GM19035 (cell line): ENCODE results near the gene P2RX6.
"Not testable (repeated sequence)": the region's sequence is repeated elsewhere in the genome, so short reads cannot be mapped to it uniquely, and the experiment has no call there.

ENCODE experiments used
- ATAC-seq: cut with Tn5 transposase; IDR thresholded peaks from one replicate; pipeline ENCODE4 v1.9.1; 2021; ENCODE audit not compliant: unreplicated experiment

Gene P2RX6

DNA sequence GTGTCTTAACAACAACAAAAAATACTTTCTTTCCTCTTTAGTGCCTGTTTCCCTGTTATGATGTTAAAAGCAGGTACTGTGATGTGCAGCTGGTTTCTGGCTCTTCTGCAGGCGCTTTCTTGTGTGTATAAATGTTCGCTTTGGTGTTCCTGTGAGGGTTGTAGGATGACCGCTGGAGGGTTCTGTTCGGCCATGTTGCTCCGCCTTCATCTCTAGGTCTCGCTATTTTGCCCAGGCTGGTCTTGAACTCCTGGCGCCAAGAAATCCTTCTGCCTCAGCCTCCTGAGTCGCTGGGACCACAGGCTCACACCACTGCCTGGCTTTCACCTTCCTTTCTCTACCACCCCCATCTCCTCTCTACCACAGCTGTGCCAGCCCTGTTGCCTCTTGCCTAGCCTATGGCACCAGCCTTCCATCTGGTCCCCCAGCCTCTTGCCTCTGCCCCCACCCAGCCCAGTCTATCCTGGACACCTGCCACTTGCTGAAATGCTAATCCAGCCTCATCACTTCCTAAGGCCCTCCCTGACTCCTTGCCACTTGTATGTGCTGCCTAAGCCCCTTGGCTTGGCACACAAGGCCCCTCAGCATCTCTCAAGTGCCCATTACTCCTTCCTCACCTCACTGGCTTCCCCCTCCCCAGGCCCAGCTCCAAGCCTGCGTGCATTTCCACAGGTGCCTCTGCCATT is 36.3 kb downstream of the P2RX6 start:
- ATAC-seq: no peak

DNA sequence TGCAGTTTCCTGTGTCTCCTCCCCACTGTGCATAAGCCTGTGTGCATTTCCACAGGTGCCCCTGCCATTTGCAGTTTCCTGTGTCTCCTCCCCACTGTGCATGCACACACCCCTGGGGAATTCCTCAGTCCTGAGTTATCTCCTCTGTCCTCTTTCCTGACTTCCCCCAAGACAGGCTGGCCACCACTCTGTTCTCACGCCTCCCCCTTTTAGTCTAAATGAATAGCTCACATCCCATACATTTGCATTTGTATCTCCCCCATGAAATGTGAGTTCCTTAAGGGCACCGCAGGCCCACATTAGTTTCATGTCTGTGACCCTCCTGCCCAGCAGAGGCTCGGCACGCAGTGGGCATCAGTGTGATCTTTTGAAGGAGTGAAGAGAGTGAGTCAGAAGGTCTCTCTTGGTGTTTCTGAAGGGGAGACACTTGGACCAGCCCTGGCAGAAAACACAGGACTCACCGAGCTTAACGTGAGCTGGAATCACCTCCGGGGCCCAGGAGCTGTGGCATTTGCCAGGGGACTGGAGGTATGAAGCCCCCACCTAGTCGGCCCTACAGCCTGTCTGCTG is 37.0 kb downstream of the P2RX6 start:
- ATAC-seq: no peak

DNA sequence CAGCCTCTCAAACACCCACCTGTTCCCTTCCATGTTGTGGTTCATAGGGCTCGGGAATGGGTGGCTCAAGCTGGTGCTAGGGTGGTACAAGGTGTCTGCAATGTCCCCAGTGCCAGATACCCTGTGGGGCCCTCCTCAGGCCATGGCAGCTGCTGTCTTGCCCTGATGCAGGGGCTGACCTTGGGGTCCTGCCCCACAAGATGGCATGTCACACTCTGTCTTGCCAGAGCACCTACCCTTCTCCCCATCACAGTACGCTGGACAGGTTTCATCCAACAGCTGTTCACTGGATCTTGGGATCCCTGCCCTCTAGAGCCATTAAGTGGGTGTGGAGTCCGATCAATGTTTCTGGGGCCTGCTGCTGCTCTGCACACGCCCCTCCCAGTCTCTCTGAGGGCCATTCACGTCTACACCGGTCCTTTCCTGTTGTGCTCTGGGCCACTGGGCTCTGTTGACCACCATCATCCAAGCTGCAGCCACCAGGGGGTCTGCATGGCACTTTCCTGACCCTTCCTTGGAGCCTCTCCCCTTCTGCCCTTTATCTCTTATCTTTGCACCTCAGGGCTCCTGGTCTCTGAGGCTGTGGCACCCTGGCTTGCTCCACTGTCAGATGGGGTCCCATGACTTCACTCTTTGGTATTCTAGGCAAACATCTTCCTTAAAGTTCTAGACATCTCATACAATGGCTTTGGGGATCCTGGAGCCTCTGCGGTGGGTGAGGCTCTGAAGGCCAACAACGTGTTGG is 37.9 kb downstream of the P2RX6 start:
- ATAC-seq: no peak

DNA sequence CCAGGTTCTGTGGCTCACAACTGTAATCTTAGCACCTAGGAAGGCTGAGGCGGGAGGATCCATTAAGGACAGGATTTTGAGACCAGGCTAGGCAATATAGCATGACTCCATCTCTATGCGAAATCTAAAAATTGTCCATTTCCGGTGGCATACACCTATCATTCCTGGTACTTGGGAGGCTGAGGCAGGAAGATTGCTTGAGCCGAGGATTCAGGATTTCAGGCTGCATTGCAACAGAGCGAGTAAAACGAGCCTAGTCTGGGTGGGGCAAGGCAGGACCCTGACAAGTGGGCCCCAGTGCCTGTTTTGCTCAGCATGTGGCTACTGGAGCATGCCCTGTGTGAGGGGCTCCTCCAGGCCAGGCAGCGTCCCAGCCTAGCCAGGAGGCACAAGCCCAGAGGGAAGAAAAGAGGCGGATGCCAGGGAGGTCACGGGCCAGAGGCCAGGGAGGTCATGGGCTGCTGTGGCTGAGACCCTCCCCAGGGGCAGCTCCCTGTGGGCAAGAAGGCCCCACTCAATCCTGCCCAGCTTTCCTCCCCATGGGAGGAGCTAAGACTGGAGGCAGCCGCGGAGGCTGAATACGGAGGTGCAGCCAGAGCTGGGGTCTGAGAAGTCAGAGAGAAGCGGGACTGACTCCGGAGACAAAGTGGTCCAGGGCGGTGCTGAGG is 39.2 kb downstream of the P2RX6 start:
- no peak for ATAC-seq

DNA sequence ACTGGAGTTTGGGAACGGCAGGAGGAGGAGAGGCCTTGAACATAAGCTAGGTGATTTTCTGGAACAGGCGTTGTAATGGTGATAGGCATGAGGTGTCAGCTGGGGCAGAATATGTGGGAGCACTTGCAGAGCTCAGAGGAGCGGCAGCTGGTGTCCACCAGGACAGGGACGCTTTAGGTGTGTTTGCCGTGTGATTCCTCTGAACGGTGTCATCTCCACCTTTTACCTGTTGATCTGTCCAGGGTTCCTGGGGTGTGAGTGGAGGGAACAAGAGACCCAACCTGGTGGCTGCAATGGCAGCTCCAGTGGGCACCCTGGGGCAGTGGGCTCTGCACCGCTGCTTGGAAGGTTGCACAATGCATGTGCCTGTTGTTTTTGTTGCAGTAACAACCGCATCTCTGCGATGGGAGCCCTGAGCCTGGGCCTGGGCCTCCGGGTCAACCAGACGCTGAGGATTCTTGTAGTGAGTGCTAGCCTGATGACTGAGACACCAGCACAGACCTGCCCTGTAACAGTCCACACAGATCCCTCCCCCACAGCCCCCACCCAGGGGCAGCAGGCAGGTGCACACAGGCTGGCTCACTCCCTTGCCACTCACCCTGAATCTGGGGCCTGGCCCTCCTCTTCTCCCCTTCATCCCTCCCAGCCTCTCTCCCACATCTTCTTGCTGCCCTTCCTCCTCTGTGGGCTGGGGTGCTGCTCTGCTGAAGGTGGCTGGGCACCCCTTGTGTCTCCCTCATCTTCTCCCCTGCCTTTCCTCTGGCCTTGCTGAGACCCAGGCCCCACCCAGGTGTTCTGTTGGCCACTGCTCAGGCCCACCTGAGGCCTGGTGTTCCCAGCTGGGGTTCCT is 40.0 kb downstream of the P2RX6 start:
- ATAC-seq: no peak

DNA sequence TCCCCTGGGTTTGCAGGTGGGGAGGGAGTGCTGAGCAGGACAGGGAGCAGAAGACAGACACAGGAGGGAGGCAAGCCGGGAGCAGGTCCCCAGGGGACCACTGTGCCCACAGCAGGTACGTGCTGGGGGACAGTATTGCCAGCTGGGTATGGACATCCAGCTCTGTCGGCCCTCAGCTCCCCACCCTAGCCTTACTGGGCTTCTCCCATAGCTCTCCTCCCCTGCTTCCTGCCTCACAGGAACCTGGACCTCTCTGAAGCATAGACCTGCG is 40.5 kb downstream of the P2RX6 start:
- no peak for ATAC-seq

DNA sequence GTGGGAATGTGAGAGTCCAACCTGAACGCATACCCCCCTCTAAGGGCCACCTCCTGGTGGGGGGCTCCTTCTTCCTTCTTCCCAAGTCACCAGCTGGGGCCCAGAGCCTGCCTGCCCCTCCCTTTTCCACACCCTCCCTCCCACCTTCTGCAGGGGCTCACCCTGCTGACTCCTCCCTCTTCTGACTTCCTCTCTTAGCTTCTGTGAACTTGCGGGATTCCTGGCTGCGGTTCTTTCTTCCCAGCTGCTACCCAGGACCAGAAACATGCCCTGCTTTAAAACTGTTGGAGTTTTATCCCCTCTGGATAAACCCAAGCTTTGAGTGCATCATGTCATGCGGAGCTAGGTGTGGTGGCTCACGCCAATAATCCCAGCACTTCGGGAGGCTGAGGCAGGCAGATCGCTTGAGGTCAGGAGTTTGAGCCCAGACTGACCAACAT is 40.9 kb downstream of the P2RX6 start:
- ATAC-seq: no peak

DNA sequence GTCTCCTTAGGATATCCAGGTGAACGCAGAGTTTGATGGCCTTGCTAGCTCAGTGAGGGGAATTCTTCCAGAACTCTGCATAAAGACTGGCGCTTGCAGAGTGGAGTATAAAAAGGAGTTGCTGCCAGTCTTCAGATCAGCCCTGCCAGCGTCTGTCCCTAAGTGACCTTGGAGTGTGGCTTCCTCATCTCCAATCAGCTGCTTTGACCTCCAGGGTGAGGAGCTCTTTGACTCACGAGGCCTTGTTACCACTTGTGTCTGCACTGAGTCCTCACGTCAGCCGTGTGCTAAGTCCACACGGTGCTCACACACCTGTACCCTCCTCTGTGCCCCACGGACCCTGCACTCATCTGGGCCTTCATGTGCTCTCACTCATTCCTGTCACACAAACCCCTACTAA is 45.4 kb downstream of the P2RX6 start:
- ATAC-seq: not testable (repeated sequence)

DNA sequence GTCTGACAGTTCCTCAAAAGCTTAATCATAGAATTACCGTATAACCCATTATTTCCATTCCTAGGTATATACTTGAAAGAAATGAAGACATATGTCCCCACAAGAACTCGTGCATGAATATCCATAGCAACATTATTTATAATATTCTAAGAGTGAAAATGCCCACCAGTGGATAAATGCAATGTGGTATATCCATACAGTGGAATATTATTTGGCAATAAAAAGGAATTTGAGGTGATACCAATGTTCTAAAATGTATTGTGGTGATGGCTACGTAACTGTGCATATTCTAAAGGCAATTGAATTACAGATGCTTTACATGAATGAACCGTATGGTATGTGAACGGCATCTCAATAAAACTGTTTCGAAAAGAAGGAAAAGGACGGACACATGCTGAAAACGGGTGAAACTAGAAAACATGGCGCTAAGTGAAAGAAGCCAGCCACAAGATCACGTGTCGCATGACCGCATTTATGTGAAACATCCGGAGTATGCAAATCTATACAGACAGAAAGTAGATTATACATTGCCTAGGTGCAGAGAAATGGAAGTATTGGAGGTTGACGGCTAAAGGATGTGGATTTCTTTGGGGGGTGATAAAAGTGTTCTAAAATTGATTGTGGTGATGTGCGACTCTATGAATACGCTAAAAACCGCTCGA is 46.8 kb downstream of the P2RX6 start:
- not testable (repeated sequence) for ATAC-seq

DNA sequence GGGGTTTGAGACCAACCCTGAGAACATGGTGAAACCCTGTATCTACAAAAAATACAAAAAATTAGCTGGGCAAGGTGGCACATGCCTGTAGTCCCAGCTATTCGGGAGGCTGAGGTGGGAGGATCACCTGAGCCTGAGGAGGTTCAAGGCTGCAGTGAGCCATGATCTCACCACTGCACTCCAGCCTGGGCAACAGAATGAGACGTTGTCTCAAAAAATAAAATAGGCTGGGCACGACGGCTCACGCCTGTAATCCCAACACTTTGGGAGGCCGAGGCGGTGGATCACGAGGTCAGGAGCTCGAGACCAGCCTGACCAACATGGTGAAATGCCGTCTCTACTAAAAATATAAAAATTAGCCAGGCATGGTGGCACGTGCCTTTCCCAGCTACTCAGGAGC is 49.5 kb downstream of the P2RX6 start:
- ATAC-seq: not testable (repeated sequence)

DNA sequence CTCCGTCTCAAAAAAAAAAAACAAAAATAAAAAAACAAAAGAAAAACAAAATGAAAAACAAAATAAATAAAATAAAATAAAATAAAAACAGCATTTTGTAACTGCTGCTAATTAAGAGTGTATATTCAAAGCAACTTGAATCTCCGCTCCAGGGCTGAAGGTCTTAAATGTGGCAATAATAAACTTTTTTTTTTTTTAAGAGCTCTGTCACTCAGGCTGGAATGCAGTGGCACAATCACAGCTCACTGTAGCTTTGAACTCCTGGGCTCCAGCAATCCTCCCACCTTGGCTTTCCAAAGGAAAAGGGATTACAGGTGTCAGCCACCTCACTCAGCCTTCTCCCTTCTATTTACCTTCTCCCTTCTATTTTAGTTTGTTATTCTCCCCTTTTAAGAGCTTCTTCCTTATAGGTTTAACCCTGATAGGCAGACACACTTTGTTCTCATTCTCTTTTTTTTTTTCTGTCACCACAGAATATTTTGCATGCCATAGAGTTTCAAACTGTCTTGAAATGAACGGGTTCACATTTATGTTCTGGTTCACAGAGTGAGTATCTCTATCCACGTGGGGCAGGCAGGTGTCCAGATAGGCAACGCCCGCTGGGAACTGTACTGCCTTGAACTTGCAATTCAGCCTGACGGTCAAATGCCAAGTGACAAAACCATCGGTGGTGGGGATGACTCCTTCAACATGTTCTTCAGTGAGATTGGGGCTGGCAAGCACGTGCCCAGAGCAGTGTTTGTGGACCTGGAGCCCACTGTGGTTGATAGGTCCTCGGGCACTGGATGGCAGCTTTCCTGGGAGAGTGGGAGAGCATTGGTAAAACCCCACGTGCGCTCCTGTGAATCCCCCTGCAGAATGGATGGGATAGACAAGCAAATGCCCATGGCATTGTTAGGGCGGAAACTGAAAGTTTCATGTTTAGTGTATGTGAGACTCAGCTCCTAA is 50.2 kb downstream of the P2RX6 start:
- no peak for ATAC-seq

DNA sequence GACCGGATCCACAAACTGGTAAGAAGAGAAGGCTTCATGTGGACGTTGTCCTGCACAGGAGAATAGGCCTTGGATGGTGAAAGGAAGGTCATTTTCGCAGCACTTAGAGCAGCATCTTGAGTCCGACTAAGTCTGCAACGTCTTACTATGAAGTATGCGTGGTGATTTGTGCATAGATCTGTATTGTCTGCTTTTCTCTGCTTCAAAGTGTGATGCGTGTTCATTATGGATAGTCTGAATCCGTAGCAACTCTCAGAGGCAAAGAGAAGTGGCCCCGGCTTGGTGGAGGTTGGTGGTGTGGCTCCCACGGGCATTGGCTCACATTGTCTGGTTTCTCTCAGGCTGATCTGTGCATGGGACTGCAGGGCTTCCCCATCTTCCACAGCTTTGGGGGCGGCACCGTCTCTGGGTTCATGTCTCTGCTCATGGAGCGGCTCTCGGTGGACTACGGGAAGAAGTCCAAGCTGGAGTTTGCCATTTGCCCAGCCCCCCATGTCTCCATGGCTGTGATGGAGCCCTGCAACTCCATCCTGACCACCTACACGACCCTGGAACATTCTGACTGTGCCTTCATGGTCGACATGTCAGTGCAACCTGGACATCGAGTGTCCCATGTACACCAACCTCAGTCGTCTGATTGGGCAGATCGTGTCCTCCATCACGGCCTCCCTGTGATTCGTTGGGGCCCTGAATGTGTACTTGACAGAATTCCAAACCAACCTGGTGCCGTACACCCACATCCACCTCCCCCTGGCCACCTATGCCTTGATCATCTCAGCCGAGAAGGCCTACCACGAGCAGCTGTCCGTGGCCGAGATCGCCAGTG is 52.3 kb downstream of the P2RX6 start:
- no peak for ATAC-seq

DNA sequence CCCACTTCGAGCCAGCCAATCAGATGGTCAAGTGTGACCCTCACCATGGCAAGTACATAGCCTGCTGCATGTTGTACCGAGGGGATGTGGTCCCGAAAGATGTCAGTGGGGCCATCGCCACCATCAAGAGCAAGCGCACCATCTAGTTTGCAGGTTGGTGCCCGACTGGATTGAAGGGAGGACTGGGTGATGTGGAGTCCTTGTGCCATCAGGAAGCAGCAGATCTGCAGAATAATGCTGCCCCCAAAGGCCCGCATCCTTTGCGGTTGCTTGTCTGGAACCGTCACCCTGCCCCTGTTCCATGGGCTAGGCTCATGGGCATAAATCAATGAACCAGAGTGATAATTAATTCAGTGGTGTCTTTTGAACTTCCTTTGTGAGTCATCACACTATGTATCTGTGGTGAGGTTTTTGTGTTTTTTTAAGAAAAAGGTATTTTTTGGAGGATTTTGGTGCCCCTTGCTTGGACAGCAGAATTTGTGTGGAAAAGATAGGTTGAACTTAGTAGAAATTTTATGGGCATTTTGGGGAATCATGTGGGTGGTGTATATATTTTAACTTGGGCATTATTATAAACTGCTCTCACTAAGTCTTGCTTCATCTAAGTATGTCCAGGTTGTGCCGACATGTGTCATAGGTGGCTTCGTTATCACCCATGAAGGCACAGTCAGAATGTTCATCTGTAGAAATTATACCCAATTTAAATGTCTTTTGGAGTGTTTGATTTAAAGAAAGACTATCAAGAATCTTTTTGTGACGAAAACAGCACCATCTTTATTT is 53.1 kb downstream of the P2RX6 start:
- no peak for ATAC-seq

DNA sequence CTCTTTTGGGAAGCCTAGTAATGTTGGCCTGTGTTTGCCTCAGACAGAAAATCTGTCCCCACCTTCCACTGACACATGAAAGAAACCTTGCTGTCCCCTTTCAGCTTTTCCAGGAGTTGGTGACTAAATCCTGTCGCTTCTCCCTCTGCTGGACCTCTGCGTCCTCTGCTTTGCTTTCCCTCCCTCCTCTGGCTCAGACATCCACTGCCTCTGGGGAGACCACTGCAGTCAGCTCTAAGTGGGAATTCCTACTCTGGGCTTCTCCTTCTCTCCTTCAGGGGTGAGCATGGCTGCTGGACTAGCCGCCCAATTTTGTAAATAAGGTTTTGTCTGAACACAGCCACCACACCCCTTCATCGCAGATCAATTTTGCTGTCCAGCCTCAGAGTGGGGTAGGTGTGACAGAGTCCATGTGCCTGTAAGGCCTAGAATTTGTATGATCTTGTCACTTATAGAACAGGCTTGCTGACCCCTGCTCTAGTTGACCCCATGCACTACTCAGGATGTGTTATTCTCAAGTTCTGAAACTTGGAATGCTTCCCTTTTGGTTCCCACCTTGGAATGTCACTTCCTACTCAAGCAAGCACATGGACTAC is 53.8 kb downstream of the P2RX6 start:
- ATAC-seq: no peak

DNA sequence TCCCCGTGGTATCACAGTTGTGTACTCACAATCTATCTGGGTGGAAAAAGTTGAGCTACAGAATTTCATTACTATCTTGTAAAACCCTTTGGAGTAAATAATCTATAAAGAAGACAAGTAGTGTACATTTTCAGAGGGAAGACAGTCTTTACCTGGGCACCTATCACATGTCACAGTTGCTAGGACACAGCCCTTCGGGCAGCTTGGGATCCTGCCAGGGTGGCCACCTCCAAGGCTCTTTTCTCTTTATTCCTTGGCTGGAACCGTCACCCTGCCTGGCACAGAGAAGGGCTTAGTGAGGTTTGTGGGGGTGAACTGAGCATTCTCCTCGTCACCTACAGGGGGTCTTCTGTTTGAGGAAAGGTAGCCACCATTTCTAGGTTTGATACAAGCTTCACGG is 54.4 kb downstream of the P2RX6 start:
- ATAC-seq: no peak

DNA sequence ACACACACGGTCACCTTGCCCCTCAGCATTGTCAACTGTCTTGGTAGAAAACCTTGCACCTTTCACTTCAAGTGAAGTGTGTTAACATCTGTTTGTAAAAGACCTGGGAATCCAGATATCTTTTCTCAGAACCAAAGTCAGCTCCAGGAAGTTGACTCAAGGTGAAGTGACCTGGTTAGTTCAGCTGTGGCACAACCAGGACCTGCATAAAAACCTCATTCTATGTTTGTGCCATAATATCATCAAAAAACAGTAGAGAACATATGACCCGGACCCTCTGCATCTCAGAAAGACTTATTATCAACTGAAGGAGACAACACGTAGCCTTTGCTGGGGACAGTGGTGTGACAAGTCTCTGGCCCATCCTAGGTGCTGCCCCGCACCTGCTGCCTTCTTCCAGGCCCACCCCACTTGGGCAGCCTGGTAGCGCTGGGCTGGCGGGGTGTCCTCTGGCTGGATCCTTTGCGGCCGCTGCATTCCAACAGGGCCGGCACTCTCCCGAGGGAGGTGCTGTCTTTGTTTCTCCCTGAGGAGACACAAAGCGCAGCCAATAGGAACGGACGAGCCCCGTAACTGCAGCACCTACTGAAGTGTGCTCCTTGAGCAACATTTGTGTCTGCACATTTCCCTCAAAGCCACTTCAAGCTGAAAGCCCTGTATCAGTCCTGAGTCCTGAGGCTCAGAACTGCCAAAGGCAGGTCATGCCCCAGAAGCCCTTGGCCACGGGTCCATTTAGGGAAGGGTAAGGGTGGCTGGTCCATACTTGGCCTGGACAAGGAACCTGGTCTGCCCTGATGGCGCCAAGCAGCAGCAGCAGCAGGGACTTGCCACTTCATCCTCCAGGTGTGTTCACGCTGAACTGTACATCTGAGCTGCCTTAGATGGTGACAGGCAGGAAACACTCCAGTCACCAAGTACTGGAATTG is 56.0 kb downstream of the P2RX6 start:
- no peak for ATAC-seq
